H1 (cell line): Measurements from ENCODE around the gene SRP9. TPM values are rescaled to one million over a fixed set of nuclear protein-coding genes. Genes with fewer than 3 reads are reported as not detected.

Source experiments
- CTCF ChIA-PET: fragments of 300-600 bp; sonication (Branson Sonifier 250); formaldehyde crosslinking; loops from one replicate; lab custom pipeline; 2021; ENCODE audit not compliant: partially characterized antibody; lab: Charles Lee
- POLR2A ChIA-PET: fragments of 300-600 bp; sonication (Branson Sonifier 250); formaldehyde crosslinking; loops from one replicate; lab custom pipeline; 2021; ENCODE audit warnings: inconsistent platforms; ENCODE audit not compliant: partially characterized antibody; lab: Charles Lee
- DNase-seq, 2 experiments: peaks; one replicate each; pipeline versions ENCODE4 v3.0.0 to v3.0.0-alpha.2; 2010 to 2022; ENCODE audit warnings: low spot score in 2 of 2, low read depth in 1 of 2, mixed read lengths in 1 of 2
- FAIRE-seq: peaks from 2 replicates; lab custom pipeline; 2011; peaks lifted over from hg19 to GRCh38; lab: Jason Lieb, UNC
- H2AFZ ChIP-seq: 2 replicates; pipeline ENCODE4 v1.8.1; 2012; ENCODE audit warnings: low read length, inconsistent platforms
- H2AK5ac ChIP-seq: 2 replicates; pipeline ENCODE4 v1.6.1; 2013; ENCODE audit warnings: low read depth, low read length
- H2BK120ac ChIP-seq: replicated peaks from 2 replicates; pipeline ENCODE3; 2013; ENCODE audit warnings: low read depth, low read length, inconsistent platforms
- H2BK12ac ChIP-seq: 2 replicates; pipeline ENCODE4 v1.6.1; 2013; ENCODE audit warnings: low read depth, low read length
- H2BK15ac ChIP-seq: 2 replicates; pipeline ENCODE4 v1.6.1; 2013; ENCODE audit warnings: low read length
- H2BK20ac ChIP-seq: 2 replicates; pipeline ENCODE4 v1.6.1; 2013; ENCODE audit warnings: low read length
- H2BK5ac ChIP-seq: 2 replicates; pipeline ENCODE4 v1.6.1; 2013; ENCODE audit warnings: low read depth, low read length
- H3K14ac ChIP-seq: 2 replicates; pipeline ENCODE4 v1.6.1; 2013; ENCODE audit warnings: inconsistent platforms; ENCODE audit not compliant: insufficient read length
- H3K18ac ChIP-seq: 2 replicates; pipeline ENCODE4 v1.6.1; 2013; ENCODE audit warnings: low read length; ENCODE audit errors: extremely low read depth
- H3K23ac ChIP-seq: 2 replicates; pipeline ENCODE4 v1.6.1; 2013; ENCODE audit warnings: inconsistent platforms; ENCODE audit not compliant: insufficient read length
- H3K23me2 ChIP-seq: 2 replicates; pipeline ENCODE4 v1.6.1; 2013; ENCODE audit warnings: low read depth, low read length
- H3K27ac ChIP-seq: 2 replicates; pipeline ENCODE4 v1.6.1; 2011; ENCODE audit warnings: low read depth, low read length, inconsistent platforms
- H3K27me3 ChIP-seq, 4 experiments: replicated peaks in 1 of 4; 1 replicate in 1 of 4; 2 replicates in 3 of 4; pipeline versions ENCODE4 v1.6.1 to v1.8.1; 2011 to 2013; ENCODE audit warnings: low read length in 3 of 4, mild to moderate bottlenecking in 3 of 4, inconsistent platforms in 2 of 4, mixed read lengths in 2 of 4, moderate library complexity in 1 of 4; ENCODE audit not compliant: control insufficient read depth in 3 of 4, insufficient read depth in 3 of 4; ENCODE audit errors: extremely low read depth in 1 of 4
- H3K36me3 ChIP-seq, 4 experiments: 2 replicates each; pipeline versions ENCODE4 v1.6.1 to v1.8.1; 2011 to 2013; ENCODE audit warnings: mild to moderate bottlenecking in 4 of 4, low read length in 3 of 4, moderate library complexity in 2 of 4, control low read depth in 1 of 4, inconsistent platforms in 1 of 4; ENCODE audit not compliant: insufficient read depth in 4 of 4, control insufficient read depth in 2 of 4
- H3K4ac ChIP-seq: replicated peaks from 2 replicates; pipeline ENCODE3; 2013; ENCODE audit warnings: low read length, low read depth, mixed read lengths, inconsistent platforms; ENCODE audit not compliant: insufficient read length
- H3K4me1 ChIP-seq, 4 experiments: replicated peaks in 1 of 4; 1 replicate in 1 of 4; 2 replicates in 3 of 4; pipeline versions ENCODE4 v1.6.1 to v1.8.1; 2011 to 2013; ENCODE audit warnings: low read length in 3 of 4, inconsistent platforms in 2 of 4, mixed read lengths in 1 of 4; ENCODE audit not compliant: insufficient read depth in 4 of 4, control insufficient read depth in 3 of 4
- H3K4me2 ChIP-seq, 2 experiments: 2 replicates each; pipeline versions ENCODE4 v1.6.1 to v1.8.1; 2011 to 2013; ENCODE audit warnings: low read depth in 2 of 2, low read length in 2 of 2, control low read depth in 1 of 2, inconsistent platforms in 1 of 2, mild to moderate bottlenecking in 1 of 2; ENCODE audit not compliant: insufficient read depth in 1 of 2
- H3K4me3 ChIP-seq, 4 experiments: fragments of 200-600, 300-600 bp in 1 of 4; sonication (generic), shearing (Covaris generic), sonication (Bioruptor Twin) in 1 of 4; 2 replicates each; pipeline versions ENCODE4 v1.5.1 to v1.8.1; 2011 to 2016; ENCODE audit warnings: low read length in 4 of 4, low read depth in 3 of 4, control low read depth in 2 of 4, inconsistent platforms in 2 of 4, mild to moderate bottlenecking in 2 of 4, mixed read lengths in 1 of 4, moderate library complexity in 1 of 4; ENCODE audit not compliant: insufficient read depth in 2 of 4; ENCODE audit errors: extremely low read depth in 1 of 4
- H3K56ac ChIP-seq: replicated peaks from 2 replicates; pipeline ENCODE3; 2013; ENCODE audit warnings: low read depth, mild to moderate bottlenecking, mixed read lengths, low read length, inconsistent platforms; ENCODE audit not compliant: insufficient read length
- H3K79me1 ChIP-seq: 2 replicates; pipeline ENCODE4 v1.6.1; 2013; ENCODE audit warnings: low read depth, low read length, control low read depth
- H3K79me2 ChIP-seq, 2 experiments: 2 replicates each; pipeline versions ENCODE4 v1.6.1 to v1.8.1; 2012 to 2013; ENCODE audit warnings: low read length in 2 of 2, mild to moderate bottlenecking in 2 of 2, inconsistent platforms in 1 of 2; ENCODE audit not compliant: insufficient read depth in 2 of 2, control insufficient read depth in 1 of 2
- H3K9ac ChIP-seq, 4 experiments: replicated peaks in 1 of 4; 1 replicate in 1 of 4; 2 replicates in 3 of 4; pipeline versions ENCODE4 v1.6.1 to v1.8.1; 2011 to 2013; ENCODE audit warnings: low read depth in 3 of 4, low read length in 3 of 4, control low read depth in 2 of 4, mild to moderate bottlenecking in 2 of 4, moderate library complexity in 2 of 4, inconsistent platforms in 1 of 4; ENCODE audit errors: extremely low read depth in 1 of 4
- H3K9me3 ChIP-seq, 2 experiments: 2 replicates each; pipeline versions ENCODE4 v1.6.1 to v1.8.1; 2012 to 2013; ENCODE audit warnings: mild to moderate bottlenecking in 2 of 2, moderate library complexity in 2 of 2, control low read depth in 1 of 2, inconsistent platforms in 1 of 2, low read depth in 1 of 2, low read length in 1 of 2, mixed read lengths in 1 of 2; ENCODE audit not compliant: insufficient read depth in 2 of 2
- H4K20me1 ChIP-seq, 2 experiments: replicated peaks in 1 of 2; 2 replicates each; pipeline versions ENCODE3 to v1.8.1; 2011 to 2013; ENCODE audit warnings: inconsistent platforms in 2 of 2, low read length in 2 of 2, mild to moderate bottlenecking in 1 of 2; ENCODE audit not compliant: insufficient read depth in 2 of 2, control insufficient read depth in 1 of 2
- H4K5ac ChIP-seq: 2 replicates; pipeline ENCODE4 v1.6.1; 2013; ENCODE audit warnings: low read length, low read depth, mixed read lengths, inconsistent platforms; ENCODE audit not compliant: insufficient read length
- H4K8ac ChIP-seq: 2 replicates; pipeline ENCODE4 v1.8.0; 2013; ENCODE audit warnings: mild to moderate bottlenecking, moderate library complexity, low read length, inconsistent platforms; ENCODE audit not compliant: insufficient read depth; ENCODE audit errors: extremely low read depth
- H4K91ac ChIP-seq: replicated peaks from 2 replicates; pipeline ENCODE3; 2013; ENCODE audit warnings: low read length, mixed read lengths, inconsistent platforms; ENCODE audit not compliant: insufficient read length
- EZH2 ChIP-seq: fragments of 200-600 bp; sonication (generic); IDR thresholded peaks from 2 replicates; pipeline ENCODE4 v1.7.1; 2012; ENCODE audit warnings: low read depth, mild to moderate bottlenecking, moderate library complexity, low read length, inconsistent platforms; ENCODE audit not compliant: severe bottlenecking
- FOSL1 ChIP-seq: IDR thresholded peaks from 2 replicates; pipeline ENCODE4 v1.6.1; 2011; ENCODE audit warnings: mild to moderate bottlenecking, low read depth, low read length, moderate library complexity; ENCODE audit not compliant: insufficient read depth
- POU5F1 ChIP-seq: IDR thresholded peaks from 2 replicates; pipeline ENCODE4 v1.6.1; 2011; ENCODE audit warnings: low read depth, mild to moderate bottlenecking, low read length, moderate library complexity
- RXRA ChIP-seq: IDR thresholded peaks from 2 replicates; pipeline ENCODE4 v1.6.1; 2011; ENCODE audit warnings: low read depth, mild to moderate bottlenecking, low read length, moderate library complexity; ENCODE audit not compliant: insufficient read depth
- WGBS, 2 experiments: shearing (Covaris generic) in 1 of 2; methylation state at CpG; one replicate each; pipeline versions ENCODE4 v1.1.6 to v1.1.7; 2013 to 2015; ENCODE audit warnings: low lambda C conversion rate in 2 of 2, mixed read lengths in 2 of 2, inconsistent platforms in 1 of 2, low coverage in 1 of 2, missing lambda C conversion rate in 1 of 2; ENCODE audit not compliant: insufficient replicate concordance in 2 of 2, insufficient coverage in 1 of 2, insufficient read length in 1 of 2; ENCODE audit errors: extremely low coverage in 1 of 2, missing lambda C conversion rate in 1 of 2; 5-methylcytosine and 5-hydroxymethylcytosine counted together
- polyA plus RNA-seq, 7 experiments: library from polyadenylated mRNA; depleted of rRNA in 3 of 7; stranded (reverse) in 5 of 7; unstranded in 2 of 7; fragments of >200 nt in 5 of 7; fragments of 200-250 nt in 2 of 7; gene quantifications; 1 replicate in 5 of 7; 2 replicates in 1 of 7; 4 replicates in 1 of 7; pipeline versions ENCODE4 v1.2.1 to v1.2.3, GENCODE V29; 2011 to 2013; ENCODE audit warnings: missing spikeins in 2 of 7, mixed read lengths in 2 of 7
- total RNA-seq: library from RNA; stranded (reverse); fragmentation: NEBNext Ultra II Directional; extraction: Animal tissue kit (Norgen Biotek cat#: 25700); gene quantifications from 2 replicates; pipeline ENCODE4 v1.2.1, GENCODE V29; 2021

The SRP9 gene
- total and polyA plus RNA-seq, 2 of the 8 experiments (the other 6 are each of a cell fraction or from before 2014, with no cell fraction given): 446 to 572 TPM

- POLR2A ChIA-PET: interaction anchor here (0.7 to 2.1 kb wide), 6 partner anchors 11 to 54 kb away, joined by 3 to 9 read pairs (median 3); partner anchors contain the start of gene SRP9
- WGBS, 2 experiments: 93% methylated on average over 12 of the region's 12 CpGs; no CpG with 5 or more reads in 1 of the 2 experiments
- no peak overlapping the region for H2BK15ac ChIP-seq
- TF ChIP-seq EZH2 (no peak), RXRA (no peak), FOSL1 (no peak), POU5F1 (no peak)
- TF ChIP-seq, all 59 proteins: peak for 0
- H3K18ac ChIP-seq: no peak overlapping the region
- H4K20me1 ChIP-seq: peaks cover 2 to 9% of the 10 kb centered on the region in 2 experiments
- no peak overlapping the region for H3K27ac ChIP-seq
- no peak overlapping the region for H3K56ac ChIP-seq
- no peaks in the 10 kb centered on the region; a peak in 1 of 8 replicates for H3K36me3 ChIP-seq
- no peak overlapping the region for H3K4ac ChIP-seq
- H3K23ac ChIP-seq: no peak overlapping the region
- no peaks in the 10 kb centered on the region for H3K23me2 ChIP-seq
- no peak overlapping the region for H4K5ac ChIP-seq
- peaks cover 12% of the 10 kb centered on the region for H3K79me1 ChIP-seq
- DNase-seq (no peak), FAIRE-seq (no peak)
- peaks cover 0 to 11% of the 10 kb centered on the region in 2 experiments; a peak in 1 of 4 replicates for H3K79me2 ChIP-seq
- H3K14ac ChIP-seq: no peak overlapping the region
- H3K9me3 ChIP-seq: no peaks in the 10 kb centered on the region
- CTCF ChIA-PET: interaction anchor here (0.7 to 4.3 kb wide), 9 partner anchors 9 to 348 kb away, joined by 3 to 17 read pairs (median 4); partner anchors contain the start of genes EPHX1 and SRP9
- H3K9ac ChIP-seq: no peak overlapping the region
- H2AFZ ChIP-seq: no peak overlapping the region
- no peak overlapping the region for H3K4me2 ChIP-seq
- H2BK12ac ChIP-seq: no peak overlapping the region
- no peak overlapping the region for H3K4me3 ChIP-seq
- peaks cover 8 to 23% (median 16%) of the 10 kb centered on the region in 4 experiments for H3K4me1 ChIP-seq
- H2AK5ac ChIP-seq: no peak overlapping the region
- H3K27me3 ChIP-seq: no peaks in the 10 kb centered on the region
- no peak overlapping the region for H2BK5ac ChIP-seq
- no peak overlapping the region for H2BK120ac ChIP-seq
- no peak overlapping the region for H4K8ac ChIP-seq
- no peak overlapping the region for H4K91ac ChIP-seq
- no peak overlapping the region for H2BK20ac ChIP-seq
Measured at GRCh38 chr1:225822655-225823403, 45.2 kb downstream of the SRP9 start.
